IMR-90 (cell line): ENCODE measurements around the gene KIAA0408. TPM values are rescaled to one million over a fixed set of nuclear protein-coding genes. Genes with fewer than 3 reads are reported as not detected.

Source experiments
- ATAC-seq: fragments of 200-7000 bp; cut with Tn5 transposase; 2 replicates; pipeline ENCODE4 v1.9.1; 2020; ENCODE audit warnings: low read depth, mild to moderate bottlenecking, moderate library complexity
- BruUV-seq: library from RNA; stranded (reverse); fragments of 400-500 nt; replicated peaks from 2 replicates; lab custom pipeline; 2021; lab: Mats Ljungman, UMichigan
- CTCF ChIA-PET: fragments of 300-600 bp; formaldehyde crosslinking; extraction: SDS; loops from one replicate; lab custom pipeline; 2021; ENCODE audit warnings: antibody characterized with exemption; lab: Yijun Ruan, JAX
- POLR2A ChIA-PET: fragments of 300-600 bp; sonication (Branson Sonifier 250); formaldehyde crosslinking; loops from one replicate; lab custom pipeline; 2022; ENCODE audit warnings: antibody characterized with exemption; ENCODE audit not compliant: unreplicated experiment; lab: Charles Lee
- DNase-seq: peaks from one replicate; pipeline ENCODE4 v3.0.0; 2013
- H2AFZ ChIP-seq: replicated peaks from 2 replicates; pipeline ENCODE3; 2013; ENCODE audit warnings: low read length, mild to moderate bottlenecking; ENCODE audit not compliant: poor library complexity
- H2AK5ac ChIP-seq: 2 replicates; pipeline ENCODE4 v1.6.1; 2013; ENCODE audit warnings: low read depth, low read length, inconsistent platforms
- H2AK9ac ChIP-seq: replicated peaks from 2 replicates; pipeline ENCODE3; 2013; ENCODE audit warnings: mild to moderate bottlenecking, low read depth, low read length, moderate library complexity; ENCODE audit not compliant: poor library complexity
- H2BK120ac ChIP-seq: 2 replicates; pipeline ENCODE4 v1.6.1; 2013; ENCODE audit warnings: low read depth, low read length, inconsistent platforms
- H2BK15ac ChIP-seq: 3 replicates; pipeline ENCODE4 v1.6.1; 2013; ENCODE audit warnings: low read depth, low read length, inconsistent platforms
- H2BK20ac ChIP-seq: 2 replicates; pipeline ENCODE4 v1.6.1; 2013; ENCODE audit warnings: low read depth, mild to moderate bottlenecking, inconsistent platforms, low read length, moderate library complexity
- H2BK5ac ChIP-seq: 2 replicates; pipeline ENCODE4 v1.6.1; 2013; ENCODE audit warnings: mild to moderate bottlenecking, low read depth, low read length, inconsistent platforms; ENCODE audit not compliant: poor library complexity, severe bottlenecking
- H3K14ac ChIP-seq: replicated peaks from 2 replicates; pipeline ENCODE4 v1.6.1; 2013; ENCODE audit warnings: low read depth, low read length, inconsistent platforms
- H3K18ac ChIP-seq: 2 replicates; pipeline ENCODE4 v1.6.1; 2013; ENCODE audit warnings: low read depth, low read length, control low read depth
- H3K23ac ChIP-seq: 2 replicates; pipeline ENCODE4 v1.6.1; 2013; ENCODE audit warnings: low read depth, low read length, inconsistent platforms
- H3K27ac ChIP-seq: 2 replicates; pipeline ENCODE4 v1.5.1; 2013; ENCODE audit warnings: mild to moderate bottlenecking, control low read depth, low read length; ENCODE audit not compliant: insufficient read depth
- H3K27me3 ChIP-seq: 2 replicates; pipeline ENCODE4 v1.6.1; 2013; ENCODE audit warnings: low read length; ENCODE audit not compliant: control insufficient read depth, insufficient read depth
- H3K36me3 ChIP-seq: 2 replicates; pipeline ENCODE4 v1.6.1; 2013; ENCODE audit warnings: low read length, mixed read lengths; ENCODE audit not compliant: control insufficient read depth, insufficient read depth
- H3K4ac ChIP-seq: 2 replicates; pipeline ENCODE4 v1.6.1; 2013; ENCODE audit warnings: low read depth, low read length, inconsistent platforms
- H3K4me1 ChIP-seq: 2 replicates; pipeline ENCODE4 v1.6.1; 2013; ENCODE audit warnings: low read length, mixed read lengths; ENCODE audit not compliant: control insufficient read depth, insufficient read depth
- H3K4me2 ChIP-seq: 2 replicates; pipeline ENCODE4 v1.6.1; 2013; ENCODE audit warnings: low read depth, mild to moderate bottlenecking, control low read depth, low read length, moderate library complexity
- H3K4me3 ChIP-seq: 2 replicates; pipeline ENCODE4 v1.5.1; 2013; ENCODE audit warnings: low read depth, mild to moderate bottlenecking, control low read depth, low read length, moderate library complexity; ENCODE audit not compliant: insufficient read depth
- H3K56ac ChIP-seq: 2 replicates; pipeline ENCODE4 v1.6.1; 2013; ENCODE audit warnings: low read length, inconsistent platforms; ENCODE audit not compliant: insufficient read depth; ENCODE audit errors: extremely low read depth
- H3K79me1 ChIP-seq, 2 experiments: 2 replicates each; pipeline ENCODE4 v1.6.1; 2013; ENCODE audit warnings: low read length in 2 of 2, inconsistent platforms in 1 of 2, low read depth in 1 of 2
- H3K9ac ChIP-seq: 2 replicates; pipeline ENCODE4 v1.6.1; 2013; ENCODE audit warnings: low read depth, low read length, control low read depth
- H3K9me1 ChIP-seq: 2 replicates; pipeline ENCODE4 v1.6.1; 2013; ENCODE audit warnings: low read length, inconsistent platforms; ENCODE audit not compliant: insufficient read depth
- H3K9me3 ChIP-seq: 2 replicates; pipeline ENCODE4 v1.6.1; 2013; ENCODE audit warnings: low read length; ENCODE audit not compliant: control insufficient read depth, insufficient read depth
- H4K20me1 ChIP-seq: 2 replicates; pipeline ENCODE4 v1.6.1; 2013; ENCODE audit warnings: low read length, inconsistent platforms; ENCODE audit not compliant: insufficient read depth
- H4K5ac ChIP-seq: 2 replicates; pipeline ENCODE4 v1.6.1; 2013; ENCODE audit warnings: mild to moderate bottlenecking, low read depth, low read length, control low read depth
- H4K8ac ChIP-seq, 2 experiments: 2 replicates each; pipeline ENCODE4 v1.6.1; 2013; ENCODE audit warnings: low read depth in 2 of 2, low read length in 2 of 2, control low read depth in 1 of 2, inconsistent platforms in 1 of 2
- H4K91ac ChIP-seq: 2 replicates; pipeline ENCODE4 v1.6.1; 2013; ENCODE audit warnings: low read depth, low read length, inconsistent platforms; ENCODE audit not compliant: insufficient read depth
- FOS ChIP-seq: fragments of 150-350 bp; IDR thresholded peaks from 2 replicates; pipeline ENCODE4 v1.6.1; 2016; ENCODE audit warnings: low read depth, low read length
- MAFK ChIP-seq: IDR thresholded peaks from 2 replicates; pipeline ENCODE4 v1.6.1; 2012; ENCODE audit warnings: low read depth, low read length, improper control_type of control experiment
- WGBS, 2 experiments: methylation state at CpG; one replicate each; pipeline versions ENCODE4 v1.1.5 to v1.1.7; 2013; ENCODE audit warnings: missing lambda C conversion rate in 2 of 2; ENCODE audit not compliant: insufficient read length in 1 of 2; ENCODE audit errors: extremely low coverage in 2 of 2; 5-methylcytosine and 5-hydroxymethylcytosine counted together
- dilution Hi-C: fragments of 300-500 bp; cut with HindIII; formaldehyde crosslinking; loops from one replicate; pipeline ENCODE4 v1.14.3; 2018; ENCODE audit warnings: low sequenced_read_pairs; ENCODE audit not compliant: unreplicated experiment
- in situ Hi-C: fragments of 300-500 bp; cut with MboI; formaldehyde crosslinking; loops from 3 replicates; pipeline ENCODE4 v1.14.3; 2019; ENCODE audit warnings: low sequenced_read_pairs, inconsistent platforms, mixed read lengths
- intact Hi-C: fragments of 100-400 bp; cut with micrococcal nuclease; formaldehyde crosslinking; loops from 2 replicates; pipeline ENCODE4 v1.10.0; 2022
- polyA plus RNA-seq, 3 experiments: library from polyadenylated mRNA; depleted of rRNA; stranded (reverse); fragments of >200 nt; gene quantifications; 2 replicates each; pipeline ENCODE4 v1.2.3, GENCODE V29; 2012; ENCODE audit warnings: low replicate concordance in 1 of 3
- total RNA-seq: library from RNA; depleted of rRNA; stranded (reverse); fragments of >200 nt; gene quantifications from 2 replicates; pipeline ENCODE4 v1.2.3, GENCODE V29; 2012

Gene KIAA0408
- total and polyA plus RNA-seq, 2 of the 4 experiments (the other 2 are of a cell fraction) = 0.90 to 2.9 TPM

GRCh38 chr6:127506894-127507293, 47.7 kb upstream of the KIAA0408 start:
- Histone ChIP-seq H4K20me1 (no peaks in the 10 kb centered on the region), H3K23ac (no peak overlapping the region), H2BK20ac (no peak overlapping the region), H3K36me3 (no peaks in the 10 kb centered on the region), H3K56ac (no peak overlapping the region), H3K27me3 (no peaks in the 10 kb centered on the region), H3K18ac (no peak overlapping the region), H4K8ac (no peak overlapping the region), H3K4me1 (no peaks in the 10 kb centered on the region), H2BK5ac (no peak overlapping the region), H3K4ac (no peak overlapping the region), H2BK120ac (no peak overlapping the region), H4K5ac (no peak overlapping the region), H3K79me1 (no peaks in the 10 kb centered on the region; a peak in 1 of 4 replicates), H4K91ac (no peak overlapping the region), H3K4me3 (no peak overlapping the region), H2BK15ac (no peak overlapping the region), H3K9me1 (no peaks in the 10 kb centered on the region), H3K14ac (no peak overlapping the region), H2AFZ (no peak overlapping the region), H2AK5ac (no peak overlapping the region), H2AK9ac (no peak overlapping the region), H3K9ac (no peak overlapping the region), H3K9me3 (no peaks in the 10 kb centered on the region), H3K4me2 (no peak overlapping the region), H3K27ac (no peak overlapping the region)
- POLR2A ChIA-PET = no interaction called here
- intact Hi-C loops (no loop called here), in situ Hi-C loops (no loop called here), dilution Hi-C loops (no loop called here)
- BruUV-seq = no TSS peak
- ATAC-seq (no peak), DNase-seq (no peak)
- TF ChIP-seq MAFK = peak; percentile 85
- no peak for TF ChIP-seq FOS
- no CpG with 5 or more reads among the region's 1 CpG for WGBS, 2 experiments
- CTCF ChIA-PET = no interaction called here
